GM18498 (cell line): ENCODE data around the gene KRI1.
"Not testable (repeated sequence)": the region's sequence is repeated elsewhere in the genome, so short reads cannot be mapped to it uniquely, and the experiment has no call there.

Experiments used
- ATAC-seq: cut with Tn5 transposase; IDR thresholded peaks from one replicate; pipeline ENCODE4 v1.9.1; 2021; ENCODE audit warnings: mild to moderate bottlenecking, moderate library complexity; ENCODE audit not compliant: unreplicated experiment

The KRI1 gene

DNA sequence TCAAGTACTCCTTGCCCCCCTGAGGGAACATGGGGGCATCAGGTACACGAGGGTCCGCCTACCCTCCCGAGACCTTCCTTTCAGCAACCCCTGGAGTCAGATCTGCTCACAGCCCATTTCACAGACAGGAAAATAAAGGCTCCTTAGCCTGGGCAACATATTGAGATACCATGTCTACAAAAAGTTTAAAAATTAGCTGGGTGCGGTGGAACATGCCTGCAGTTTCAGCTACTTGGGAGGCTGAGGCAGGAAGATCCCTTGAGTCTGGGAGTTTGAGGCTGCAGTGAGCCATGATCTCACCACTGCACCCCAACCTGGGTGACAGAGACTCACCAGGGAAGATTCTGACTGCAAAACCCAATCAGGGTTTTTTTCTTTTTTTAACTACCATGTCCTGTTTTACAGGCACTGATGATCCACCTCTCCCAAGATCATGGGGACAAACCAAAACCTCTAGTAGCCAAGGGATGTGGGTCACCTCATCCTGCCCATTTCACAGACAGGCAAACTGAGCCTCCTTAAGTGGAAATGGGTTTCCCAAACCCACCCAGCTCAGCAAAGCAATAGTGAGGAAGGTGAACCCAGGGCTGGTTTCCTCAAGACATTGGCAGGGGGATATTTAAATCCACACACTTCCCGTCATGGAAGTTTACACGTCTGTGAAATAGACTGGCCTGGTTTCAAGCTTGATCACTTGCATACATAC is 9.4 kb upstream of the KRI1 start:
- ATAC-seq, result no peak

DNA sequence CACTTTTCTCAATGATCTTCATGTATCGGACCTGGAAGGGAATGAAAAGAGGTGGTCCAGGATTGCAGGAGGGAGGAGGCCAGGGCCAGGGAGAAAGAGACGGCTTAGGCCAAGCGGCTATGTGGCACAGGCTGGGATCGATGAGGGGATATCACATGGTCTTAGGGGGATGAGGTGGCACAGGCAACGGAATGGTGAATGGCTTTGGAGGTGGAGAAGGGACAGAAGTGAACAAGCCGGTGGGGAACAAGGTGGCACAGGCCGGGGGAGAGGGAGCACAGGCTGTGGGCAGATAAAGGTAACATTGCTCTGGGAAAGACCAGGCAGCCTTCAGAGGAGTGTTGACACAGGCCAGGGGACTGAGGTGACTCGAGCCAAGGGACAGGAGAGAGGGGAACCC is 8.7 kb upstream of the KRI1 start:
- no peak for ATAC-seq

DNA sequence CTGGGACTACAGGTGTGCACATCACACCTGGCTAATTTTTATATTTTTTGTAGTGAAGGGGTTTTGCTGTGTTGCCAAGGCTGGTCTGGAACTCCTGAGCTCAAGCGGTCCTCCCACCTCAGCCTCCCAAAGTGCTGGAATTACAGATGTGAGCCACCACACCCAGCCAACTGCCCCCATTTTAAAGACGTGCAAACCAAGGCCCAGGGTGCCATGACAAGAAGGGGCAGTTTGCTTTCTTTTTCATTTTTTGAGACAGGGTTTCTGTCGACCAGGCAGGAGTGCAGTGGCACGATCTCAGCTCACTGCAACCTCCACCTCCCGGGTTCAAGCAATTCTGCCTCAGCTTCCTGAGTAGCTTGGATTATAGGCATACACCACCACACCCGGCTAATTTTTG is 8.0 kb upstream of the KRI1 start:
- not testable (repeated sequence) for ATAC-seq

DNA sequence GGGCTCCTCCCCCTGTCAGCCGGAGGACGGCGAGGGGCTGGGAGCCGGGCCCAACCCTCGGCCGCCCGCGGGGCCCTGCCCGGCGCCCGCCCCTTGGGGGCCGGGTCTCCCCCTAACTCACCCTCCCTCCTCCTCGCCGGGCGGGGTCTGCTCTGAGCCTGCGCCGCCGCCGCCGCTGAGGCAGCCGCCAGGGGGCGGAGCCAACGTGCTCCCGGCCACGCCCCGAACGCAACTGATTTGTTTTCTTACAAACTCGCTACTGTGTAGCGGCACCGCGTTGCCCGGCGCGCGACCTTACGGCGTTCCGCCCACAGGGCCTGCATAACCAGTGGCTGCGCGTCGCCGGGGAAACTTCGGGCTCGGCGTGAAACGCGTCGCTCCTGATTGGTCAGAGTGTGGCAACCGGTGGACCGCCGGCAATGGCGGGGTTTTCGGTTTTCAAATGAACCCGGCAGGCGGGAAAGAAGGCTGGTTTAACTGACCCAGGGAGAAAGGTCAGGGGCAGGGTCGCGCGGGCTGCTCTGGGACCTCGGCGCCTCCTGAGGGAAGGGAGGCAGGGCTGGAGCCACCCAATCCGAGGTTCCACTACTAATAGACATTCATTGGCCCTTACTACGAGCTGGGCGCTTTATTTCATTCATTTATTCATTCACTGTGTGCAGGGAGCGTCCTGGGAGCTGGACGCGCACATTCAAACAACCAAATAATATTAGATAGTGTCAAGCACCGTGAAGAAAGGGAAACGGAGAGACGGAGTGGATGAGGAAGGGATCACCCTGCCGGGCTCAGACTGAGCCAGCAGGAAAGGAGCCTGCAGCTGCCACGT is 3.2 kb upstream of the KRI1 start, which contains the start of gene CDKN2D:
TSS of gene CDKN2D (minus strand) at position 154 of the 826 bp plus-strand sequence. CDS start 326 bp downstream, outside the sequence.
- ATAC-seq, result peak; percentile 71

DNA sequence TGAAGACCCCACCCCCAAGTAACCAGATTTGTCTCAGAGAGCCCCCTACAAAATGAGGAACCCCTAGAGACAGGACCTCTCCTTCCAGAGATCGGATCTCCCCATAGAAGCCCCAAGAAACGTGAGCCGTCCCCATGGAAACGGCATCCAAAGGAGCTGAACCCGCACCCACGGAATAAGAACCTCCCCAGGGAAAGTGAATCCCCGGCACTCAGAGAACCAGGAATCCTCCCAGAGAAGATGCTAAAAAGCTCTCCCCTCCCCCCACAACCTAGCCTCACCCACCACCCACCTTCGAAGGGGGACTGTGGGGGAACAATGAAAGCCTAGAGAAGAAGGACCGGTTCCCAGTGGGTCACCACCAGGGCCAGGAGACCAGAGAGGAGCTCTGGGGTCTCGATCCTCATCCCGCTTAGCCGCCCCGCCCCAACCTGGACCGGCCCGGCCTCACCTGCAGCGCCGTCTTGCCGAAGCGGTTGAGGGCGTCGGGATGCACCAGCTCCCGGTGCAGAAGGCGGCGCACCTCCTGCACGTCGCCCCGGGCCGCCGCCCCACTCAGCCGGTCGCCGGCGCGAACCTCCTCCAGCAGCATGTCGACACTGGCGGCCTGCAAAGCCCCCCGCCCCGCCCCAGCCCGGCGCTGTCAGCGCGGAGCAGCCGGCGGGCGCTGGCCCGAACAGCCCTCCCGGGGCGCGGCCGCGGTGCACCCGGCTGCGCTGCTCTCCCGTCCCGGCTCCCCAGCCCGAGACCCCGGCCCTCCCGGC is 2.4 kb upstream of the KRI1 start:
- ATAC-seq, result peak; percentile 9

DNA sequence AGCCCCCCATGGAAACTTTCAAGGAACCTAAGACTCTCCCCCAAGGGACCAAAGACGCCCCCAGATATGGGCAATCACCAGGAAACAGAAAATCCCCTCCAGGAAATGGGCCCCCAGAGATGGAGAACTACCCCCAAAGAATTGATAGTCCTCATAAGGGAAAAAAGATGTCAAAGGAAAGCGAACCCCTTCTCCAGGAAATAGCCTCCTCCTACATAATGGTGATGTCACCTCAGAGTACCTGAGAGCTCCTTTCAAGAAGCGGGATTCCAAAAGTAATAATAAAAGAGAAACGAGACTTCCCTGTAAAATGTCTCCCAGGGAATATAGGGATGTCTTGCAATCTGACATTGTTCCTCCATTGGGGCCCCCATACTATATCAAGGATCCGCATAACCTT is 1.8 kb upstream of the KRI1 start:
- ATAC-seq, result no peak

DNA sequence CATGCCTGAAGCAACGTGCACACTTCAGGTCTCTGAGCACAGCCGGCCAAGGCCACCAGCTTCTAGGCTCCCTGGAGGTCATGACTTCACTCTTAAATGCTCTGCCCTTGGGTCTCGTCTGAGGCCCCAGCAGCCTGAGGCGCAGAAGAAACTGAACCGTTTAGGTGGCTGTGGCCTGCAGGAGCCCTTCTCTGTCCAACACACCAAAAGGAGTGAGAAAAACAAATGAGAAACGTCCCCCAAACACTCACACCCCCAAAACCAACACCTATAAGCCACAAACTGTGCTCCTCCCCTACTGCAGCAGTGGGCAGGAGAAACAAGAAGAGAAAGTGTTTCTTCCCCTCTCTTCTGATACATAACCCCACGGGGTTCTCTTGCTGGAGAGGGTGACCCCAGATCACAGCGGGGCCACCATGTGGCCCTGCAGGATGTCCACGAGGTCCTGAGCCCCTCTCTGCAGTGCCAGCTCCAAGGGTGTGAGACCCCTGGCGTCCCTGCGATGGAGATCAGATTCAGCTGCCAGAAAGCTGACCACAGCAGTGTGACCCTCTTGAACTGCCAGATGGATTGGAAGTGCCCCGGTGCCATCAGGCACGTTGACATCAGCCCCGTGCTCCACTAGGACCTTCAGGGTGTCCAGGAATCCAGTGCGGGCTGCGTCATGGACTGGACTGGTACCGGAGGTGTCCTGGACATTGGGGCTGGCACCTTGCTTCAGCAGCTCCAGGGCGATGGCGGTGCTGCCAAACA is 1.0 kb upstream of the KRI1 start:
- ATAC-seq, result no peak

DNA sequence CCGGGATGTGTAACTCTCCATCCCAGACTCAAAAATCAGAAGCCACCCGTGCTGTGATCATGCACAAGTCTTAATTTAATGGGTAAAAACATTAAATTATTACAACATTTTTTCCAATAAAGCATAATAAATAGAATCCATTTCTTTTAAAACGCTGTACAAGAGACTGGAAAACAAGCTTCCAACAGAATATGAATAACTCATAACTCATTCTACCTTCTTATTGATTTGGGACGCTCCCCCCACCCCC is 523 bp upstream of the KRI1 start:
- ATAC-seq, result no peak

DNA sequence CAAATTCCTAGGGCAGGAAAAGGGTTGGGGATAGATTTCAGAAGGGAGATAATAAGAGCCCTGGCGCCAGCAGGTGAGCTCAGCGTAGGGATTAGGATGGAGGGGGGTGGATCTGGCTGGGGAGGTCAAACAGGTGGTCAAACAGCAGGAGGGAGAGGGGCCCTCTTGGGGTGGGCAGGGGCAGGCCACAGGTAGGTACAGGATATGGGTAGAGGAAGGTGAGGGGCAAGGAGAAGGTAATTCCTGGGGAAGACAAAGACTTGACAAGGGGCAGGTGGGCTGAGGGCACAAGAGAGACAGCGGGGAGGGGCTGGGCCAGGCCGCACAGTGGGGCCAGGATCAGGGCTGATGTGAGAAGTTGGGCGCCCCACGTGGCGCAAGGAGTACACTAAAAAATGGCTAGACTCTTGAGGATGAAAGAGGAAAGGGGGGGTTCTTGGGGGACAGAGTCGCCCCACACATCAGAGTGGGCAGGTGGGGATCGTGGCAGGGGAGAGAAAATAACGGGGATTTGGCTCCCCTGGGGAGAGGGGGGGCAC is 713 bp downstream of the KRI1 start:
- ATAC-seq, result no peak

DNA sequence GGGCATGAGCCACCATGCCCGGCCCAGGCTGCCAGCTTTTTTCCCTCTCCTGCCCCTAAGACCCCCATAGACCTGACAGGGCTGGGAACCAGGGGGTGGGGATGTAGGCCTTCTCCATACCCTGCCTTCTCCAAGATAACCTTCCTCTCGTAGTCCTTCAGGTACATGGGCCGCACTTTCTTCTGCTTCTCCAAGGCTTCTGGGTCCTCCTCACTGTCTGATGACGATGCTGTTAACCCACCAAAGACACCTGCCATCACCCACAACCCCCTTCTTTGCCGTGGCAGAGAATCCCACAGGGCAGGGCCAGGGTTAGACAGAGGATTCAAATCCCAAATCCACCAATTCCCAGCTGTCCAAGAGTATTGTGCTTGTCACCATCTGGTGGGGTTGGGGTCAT is 3.2 kb downstream of the KRI1 start:
- no peak for ATAC-seq

DNA sequence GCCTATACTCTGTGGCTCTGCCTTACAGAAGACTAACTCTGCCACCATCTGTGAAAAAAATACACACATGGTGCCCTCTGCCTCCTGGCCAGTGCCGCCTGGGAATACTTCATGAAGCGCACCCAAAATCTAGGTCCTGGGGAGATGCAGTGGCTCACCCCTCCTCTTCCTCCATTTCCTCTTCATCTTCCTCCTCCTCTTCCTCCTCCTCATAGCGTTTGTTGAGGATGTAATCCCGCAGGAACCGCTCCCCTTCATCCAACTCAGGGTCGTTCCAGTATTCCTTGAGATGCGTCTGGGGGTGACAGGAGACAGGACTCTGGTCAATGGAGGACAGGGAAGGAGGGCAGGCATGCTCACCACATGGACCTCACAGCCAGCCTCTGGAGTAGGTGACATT is 5.7 kb downstream of the KRI1 start:
- ATAC-seq, result no peak

DNA sequence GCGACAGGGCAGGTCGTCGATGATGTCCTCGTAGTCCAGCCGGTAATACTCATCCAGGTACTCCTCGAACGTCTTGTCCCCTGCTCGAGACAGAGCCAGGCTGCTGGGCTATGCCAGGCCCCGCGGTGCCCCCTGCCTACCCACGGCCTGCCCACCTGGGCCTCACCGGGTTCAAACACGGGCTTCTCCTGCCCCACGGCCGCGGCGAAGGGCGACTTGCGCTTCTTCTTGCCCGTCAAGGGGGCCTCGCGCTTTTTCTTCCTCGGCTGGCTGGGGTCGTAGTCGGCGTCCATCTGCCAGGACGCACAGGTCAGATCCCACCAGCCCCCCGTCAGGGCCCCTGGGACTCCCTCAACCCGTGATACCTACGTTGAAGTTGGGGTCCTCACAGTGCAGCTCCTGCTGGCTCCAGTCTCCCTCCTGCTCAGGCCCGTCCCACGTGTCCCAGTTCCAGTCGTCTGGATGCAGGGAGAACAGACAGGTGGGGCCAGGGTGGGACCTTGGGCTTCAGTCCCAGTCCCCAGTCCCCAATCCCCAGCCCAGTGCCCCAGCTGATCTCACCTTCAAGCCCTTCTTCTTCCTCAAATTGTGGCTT is 8.1 kb downstream of the KRI1 start:
- ATAC-seq, result no peak

DNA sequence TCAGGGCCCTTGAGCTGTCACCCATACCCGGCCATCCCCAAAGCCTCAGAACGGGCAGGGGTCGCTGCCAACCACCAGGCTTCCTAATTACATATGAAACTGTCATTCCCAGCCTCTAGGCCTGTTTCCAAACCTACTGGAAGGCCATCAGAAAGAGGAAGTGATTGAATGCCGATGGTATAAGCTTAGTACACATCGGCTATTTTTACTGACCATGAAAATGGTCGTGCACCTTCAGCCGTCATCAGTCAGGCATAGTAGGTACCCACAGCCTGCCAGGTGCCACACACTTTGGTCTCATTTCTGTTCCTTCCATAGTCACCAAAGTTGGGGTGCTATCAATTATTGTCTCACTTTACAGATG is 10.2 kb downstream of the KRI1 start:
- no peak for ATAC-seq

DNA sequence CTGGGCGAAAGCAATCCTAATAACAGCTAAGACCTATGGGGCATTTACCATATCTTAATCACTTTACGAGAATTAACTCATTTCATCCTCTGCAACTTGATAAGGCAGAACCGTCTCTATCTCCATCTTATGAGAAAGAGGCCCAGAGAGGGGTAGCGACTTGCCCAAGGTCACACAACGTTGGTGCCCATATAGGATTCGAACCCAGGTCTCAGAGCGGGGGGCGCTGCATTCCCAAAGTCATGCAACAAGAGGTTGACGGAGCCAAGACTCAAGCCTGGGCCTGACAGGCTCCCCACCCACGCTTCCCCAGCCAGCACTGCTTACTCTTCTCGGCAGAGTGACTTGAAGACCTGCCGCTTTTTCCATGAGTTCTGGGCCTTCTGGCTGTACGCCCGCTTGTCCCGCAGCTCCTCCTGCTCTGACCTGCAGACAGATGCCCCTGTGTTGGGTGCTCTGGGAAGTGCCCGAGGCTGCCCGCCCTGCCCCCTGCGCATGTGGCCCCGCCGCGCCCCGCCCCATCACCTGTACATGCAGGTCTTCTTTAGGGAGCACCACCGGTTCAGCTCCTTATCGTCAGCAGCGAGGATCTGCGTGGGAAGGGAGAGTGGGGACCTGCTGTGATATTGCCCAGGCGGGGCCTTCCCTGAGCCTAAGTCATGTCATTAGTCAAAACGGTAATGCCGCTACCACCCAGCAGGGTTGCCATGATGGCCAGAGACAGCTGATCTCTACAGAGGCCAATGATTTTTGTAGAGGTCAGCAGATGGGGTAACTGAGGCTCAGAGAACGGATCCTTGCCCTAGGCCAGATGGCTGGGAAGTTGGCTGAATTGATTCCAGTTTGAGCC is 10.8 kb downstream of the KRI1 start:
- ATAC-seq, result no peak

DNA sequence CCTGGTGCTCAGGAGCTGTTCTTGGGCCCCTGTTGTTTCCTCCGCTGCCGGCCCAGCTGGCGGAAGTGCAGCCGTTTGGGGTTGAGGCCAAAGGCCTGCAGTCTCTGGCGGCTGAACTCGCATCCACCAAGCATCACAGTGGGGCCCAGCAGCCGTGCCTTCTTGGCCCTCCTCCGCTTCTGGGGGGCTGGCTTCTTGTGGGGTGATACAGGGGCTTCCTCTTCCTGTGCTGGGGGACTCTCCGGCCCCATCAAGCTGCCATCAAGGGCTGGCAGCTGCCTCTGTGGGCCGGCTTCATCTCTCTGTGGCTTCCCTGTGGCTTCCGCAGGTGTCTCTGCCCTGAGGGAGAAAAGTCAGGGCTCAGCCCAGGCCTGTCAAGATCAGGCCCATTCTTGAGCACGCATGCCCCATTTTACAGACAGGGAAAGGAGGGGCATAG is 11.8 kb downstream of the KRI1 start:
- ATAC-seq, result no peak

DNA sequence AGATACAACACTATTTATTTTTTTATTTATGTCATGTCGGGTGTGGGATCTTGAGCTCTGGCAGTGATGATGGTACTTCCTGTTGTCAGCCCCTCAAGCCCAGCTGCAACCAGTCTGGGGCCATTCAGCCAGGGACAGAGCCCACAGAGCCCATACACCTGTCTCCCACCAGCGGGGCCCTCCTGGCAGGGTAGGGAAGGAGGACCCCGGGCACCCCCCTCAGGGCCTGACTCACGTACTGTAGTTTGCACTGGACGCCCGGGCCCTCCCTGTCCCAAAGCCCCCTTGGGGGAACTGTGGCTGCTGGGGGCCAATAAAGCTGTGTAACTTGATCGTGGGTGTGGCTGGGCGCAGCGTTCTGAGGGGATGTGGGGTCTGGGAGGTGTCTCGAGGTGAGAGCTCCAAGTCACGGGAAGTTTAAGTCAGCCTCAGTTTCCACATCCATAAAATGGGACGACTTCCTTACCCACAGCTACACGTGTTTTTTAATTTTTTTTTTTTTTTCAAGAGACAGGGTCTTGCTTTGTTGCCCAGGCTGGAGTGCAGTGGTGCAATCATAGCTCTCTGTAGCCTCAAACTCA is 12.6 kb downstream of the KRI1 start:
- ATAC-seq, result no peak

DNA sequence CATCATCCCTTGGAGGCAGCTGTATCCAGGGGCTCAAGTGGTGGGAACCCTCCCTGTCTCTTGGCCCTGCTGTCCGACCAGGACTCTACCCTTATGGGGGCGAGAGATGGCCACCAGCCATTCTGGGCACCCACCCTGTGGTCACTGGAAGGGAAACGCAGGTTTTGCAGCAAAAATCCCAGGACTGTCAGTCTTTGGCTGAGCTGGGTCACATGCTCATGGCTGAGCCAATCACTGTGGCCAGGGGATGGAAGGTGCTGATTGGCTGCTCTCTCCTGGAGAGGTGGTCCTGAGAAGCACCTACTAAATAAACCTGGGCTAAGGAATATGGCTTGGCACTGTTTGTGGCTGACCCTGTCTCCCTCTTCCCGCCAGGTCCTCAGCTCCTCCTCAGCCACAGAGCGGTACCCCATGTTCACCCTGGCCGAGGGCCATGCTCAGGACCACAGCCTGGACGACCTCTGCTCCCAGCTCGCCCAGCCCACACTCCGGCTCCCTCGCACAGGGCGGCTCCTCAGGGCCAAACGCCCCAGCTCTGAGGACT is 13.2 kb downstream of the KRI1 start:
- ATAC-seq, result no peak

DNA sequence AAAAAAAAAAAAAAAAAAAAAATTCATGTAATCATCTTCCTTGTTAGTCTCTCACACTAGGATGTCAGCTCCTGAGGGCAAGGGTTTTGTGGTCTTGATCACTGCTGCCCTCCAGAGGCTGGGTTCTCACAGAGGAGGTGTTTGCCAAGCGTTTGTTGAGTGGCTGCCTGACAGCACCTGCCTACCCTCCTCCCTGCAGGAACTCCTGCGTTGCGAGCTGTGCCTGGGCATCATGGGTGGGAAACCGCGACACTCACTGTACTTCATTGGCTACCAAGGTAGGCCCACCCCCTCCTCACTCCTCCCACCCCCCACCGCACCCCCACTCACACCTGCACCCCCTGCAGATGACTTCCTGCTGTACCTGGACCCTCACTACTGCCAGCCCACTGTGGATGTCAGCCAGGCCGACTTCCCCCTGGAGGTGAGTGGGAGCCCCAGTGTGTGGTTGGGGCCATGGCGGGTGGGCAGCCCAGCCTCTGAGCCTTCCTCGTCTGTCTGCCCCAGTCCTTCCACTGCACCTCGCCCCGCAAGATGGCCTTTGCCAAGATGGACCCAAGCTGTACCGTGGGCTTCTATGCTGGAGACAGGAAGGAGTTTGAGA is 14.0 kb downstream of the KRI1 start:
- no peak for ATAC-seq

DNA sequence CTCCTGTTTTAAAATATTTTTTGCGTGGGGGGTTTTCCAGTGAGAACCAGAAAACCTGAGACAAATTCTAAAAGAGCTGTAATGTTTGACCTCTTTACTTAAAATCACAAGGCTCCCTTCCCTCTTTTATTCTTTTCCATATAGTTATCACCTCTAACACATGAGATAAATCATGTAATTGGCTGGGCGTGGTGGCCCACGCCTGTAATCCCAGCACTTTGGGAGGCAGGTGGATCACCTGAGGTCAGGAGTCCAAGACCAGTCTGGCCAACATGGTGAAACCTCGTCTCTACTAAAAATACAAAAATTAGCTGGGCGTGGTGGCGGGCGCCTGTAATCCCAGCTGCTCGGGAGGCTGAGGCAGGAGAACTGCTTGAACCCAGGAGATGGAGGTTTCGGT is 14.8 kb downstream of the KRI1 start:
- not testable (repeated sequence) for ATAC-seq
